Cardiac fibroblast (primary cell): ENCODE measurements around the gene SLC6A6.

Experiments used
- DNase-seq, 2 donors: peaks; one replicate each; pipeline versions ENCODE4 v3.0.0 to v3.0.0-alpha.2; 2010; ENCODE audit warnings: low read depth in 2 of 2
- H3K4me3 ChIP-seq, 2 donors: replicated peaks in 1 of 2; 1 replicate in 1 of 2; 2 replicates in 1 of 2; pipeline ENCODE4 v1.5.1; 2011; ENCODE audit warnings: low read depth in 2 of 2, low read length in 2 of 2, mild to moderate bottlenecking in 2 of 2, moderate library complexity in 1 of 2
- CTCF ChIP-seq: IDR thresholded peaks from one replicate; pipeline ENCODE4 v1.5.1; 2011; ENCODE audit warnings: low read depth, mild to moderate bottlenecking, low read length, inconsistent platforms

SLC6A6 gene

GRCh38 chr3:14507757-14508504 lies 105.5 kb downstream of the SLC6A6 start:
- no peak for DNase-seq
- TF ChIP-seq CTCF: no peak
- H3K4me3 ChIP-seq: no peak overlapping the region

GRCh38 chr3:14508505-14508819 lies 106.1 kb downstream of the SLC6A6 start:
- no peak for TF ChIP-seq CTCF
- DNase-seq: no peak
- H3K4me3 ChIP-seq: no peak overlapping the region

- TF ChIP-seq CTCF: peak; percentile 78
- no peak overlapping the region for H3K4me3 ChIP-seq
- peak; percentile 37 to 38 for DNase-seq
Observed at GRCh38 chr3:14508966-14509795, 106.8 kb downstream of the SLC6A6 start.

GRCh38 chr3:14509796-14510100 lies 107.3 kb downstream of the SLC6A6 start:
- DNase-seq: no peak
- TF ChIP-seq CTCF: no peak

GRCh38 chr3:14510838-14511622 lies 108.6 kb downstream of the SLC6A6 start:
- DNase-seq: no peak
- H3K4me3 ChIP-seq: no peak overlapping the region
- TF ChIP-seq CTCF: no peak

More at GRCh38 chr3:14509796-14510100, 107.3 kb downstream of the SLC6A6 start:
- H3K4me3 ChIP-seq: no peak overlapping the region

GRCh38 chr3:14511623-14512280 lies 109.3 kb downstream of the SLC6A6 start:
- TF ChIP-seq CTCF: no peak
- DNase-seq: no peak
- H3K4me3 ChIP-seq: no peak overlapping the region
